ENCODE data around the gene PSMB3.

Gene PSMB3

GRCh38 chr17:38730526-38731379 lies 21.8 kb upstream of the PSMB3 start (continued):
- TF ChIP-seq CTCF (tag by site-specific recombination; IDR thresholded peaks at IDR 0.05) (no peak), HOXC10 (CRISPR knock-in tag; IDR thresholded peaks at IDR 0.05) (no peak), ZNF837 (tag by site-specific recombination; IDR thresholded peaks at IDR 0.05) (peak; percentile 46; the same call in 1 of the 2 replicates), ZBTB17 (tag by site-specific recombination; IDR thresholded peaks at IDR 0.05) (peak; percentile 72), RBAK (tag by site-specific recombination; IDR thresholded peaks at IDR 0.05) (no peak), YY1 (tag by site-specific recombination; IDR thresholded peaks at IDR 0.05) (no peak), ZNF707 (tag by site-specific recombination; IDR thresholded peaks at IDR 0.05) (no peak; the same call in 1 of the 2 replicates), ZNF521 (tag by site-specific recombination; IDR thresholded peaks at IDR 0.05) (no peak), ZNF645 (tag by site-specific recombination; IDR thresholded peaks at IDR 0.05) (0 out of 2 replicates have a peak, but pooled peaks have one; percentile 56), ZNF324 (tag by site-specific recombination; IDR thresholded peaks at IDR 0.05) (0 out of 2 replicates have a peak, but pooled peaks have one; percentile 64), ZNF404 (tag by site-specific recombination; IDR thresholded peaks at IDR 0.05) (no peak), ZNF184 (tag by site-specific recombination; IDR thresholded peaks at IDR 0.05) (no peak), ZNF677 (tag by site-specific recombination; IDR thresholded peaks at IDR 0.05) (no peak), ZNF223 (tag by site-specific recombination; IDR thresholded peaks at IDR 0.05) (peak; percentile 88), ZNF501 (tag by site-specific recombination; IDR thresholded peaks at IDR 0.05) (peak; percentile 74), ZNF350 (tag by site-specific recombination; IDR thresholded peaks at IDR 0.05) (no peak), ZNF391 (tag by site-specific recombination; IDR thresholded peaks at IDR 0.05; ENCODE audit: borderline replicate concordance, low read depth) (peak; percentile 59; the same call in 1 of the 2 replicates), HOXA7 (CRISPR knock-in tag; IDR thresholded peaks at IDR 0.05; ENCODE audit: borderline replicate concordance) (no peak), ZNF600 (tag by site-specific recombination; IDR thresholded peaks at IDR 0.05) (peak; percentile 95), ZNF16 (tag by site-specific recombination; IDR thresholded peaks at IDR 0.05; ENCODE audit: low read depth) (no peak), ZNF623 (tag by site-specific recombination; IDR thresholded peaks at IDR 0.05) (no peak), ZBTB10 (tag by site-specific recombination; IDR thresholded peaks at IDR 0.05) (peak; percentile 66; the same call in 1 of the 2 replicates), ATF2 (tag by site-specific recombination; IDR thresholded peaks at IDR 0.05; ENCODE audit: low read depth) (no peak), ZNF362 (tag by site-specific recombination; IDR thresholded peaks at IDR 0.05) (no peak), FEZF1 (tag by site-specific recombination; IDR thresholded peaks at IDR 0.05) (peak; percentile 26; the same call in 1 of the 2 replicates), ZNF19 (tag by site-specific recombination; IDR thresholded peaks at IDR 0.05; ENCODE audit: low read depth) (no peak), ZNF133 (tag by site-specific recombination; IDR thresholded peaks at IDR 0.05) (no peak), ZNF426 (tag by site-specific recombination; IDR thresholded peaks at IDR 0.05) (no peak), ZNF221 (tag by site-specific recombination; IDR thresholded peaks at IDR 0.05; ENCODE audit: borderline replicate concordance) (no peak)

Data from HEK293 (cell line).